ENCODE data around the gene MAP2K3. TPM values are rescaled to one million over a fixed set of nuclear protein-coding genes. Genes with fewer than 3 reads are reported as not detected.
"Not testable (repeated sequence)": the region's sequence is repeated elsewhere in the genome, so short reads cannot be mapped to it uniquely, and the experiment has no call there.

The MAP2K3 gene
- total RNA-seq, 1 donor from 2014 or later: 19.4 TPM

DNA sequence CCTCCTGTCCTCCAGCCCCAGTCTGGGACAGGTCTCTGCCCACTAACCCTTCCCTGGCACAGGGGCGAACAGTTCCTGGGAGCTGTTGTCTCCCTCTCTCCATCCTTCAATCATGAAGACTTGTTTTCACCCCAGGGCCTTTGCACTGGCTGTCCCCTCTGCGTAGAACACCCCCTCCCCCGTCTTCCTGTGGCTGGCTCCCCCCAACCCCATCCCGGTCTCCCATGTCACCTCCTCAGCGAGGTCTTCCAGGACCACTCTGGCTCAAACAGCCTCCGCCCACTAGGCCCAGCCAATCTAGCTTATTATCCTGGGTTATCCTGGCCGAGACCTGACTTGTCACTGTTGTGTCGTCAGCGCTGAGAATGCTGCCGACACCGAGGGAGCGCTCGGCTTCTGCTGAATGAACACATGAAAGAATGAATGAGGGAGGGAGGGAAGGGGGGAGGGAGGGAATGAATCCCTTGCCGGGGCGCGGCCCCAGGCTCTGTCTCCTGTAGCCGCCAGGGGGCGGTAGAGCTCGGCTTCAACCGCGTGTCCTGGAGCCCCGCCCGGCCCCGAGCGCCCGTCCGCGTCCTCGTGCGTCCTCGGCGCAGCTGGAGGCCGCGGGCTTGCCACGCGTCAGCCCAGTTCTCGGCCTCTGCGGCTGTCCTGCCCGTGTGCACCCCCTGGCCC, 31.8 kb downstream of the MAP2K3 start:
- not testable (repeated sequence) for H3K4me3 Mint-ChIP-seq; DNase-seq (ENCODE audit: low read depth, low spot score); H3K27me3 Mint-ChIP-seq (ENCODE audit: low read depth); H3K27ac Mint-ChIP-seq (ENCODE audit: unreplicated experiment); H3K4me1 Mint-ChIP-seq; H3K36me3 Mint-ChIP-seq (ENCODE audit: low read depth); H3K9me3 Mint-ChIP-seq
- TF ChIP-seq, protein P1, sequence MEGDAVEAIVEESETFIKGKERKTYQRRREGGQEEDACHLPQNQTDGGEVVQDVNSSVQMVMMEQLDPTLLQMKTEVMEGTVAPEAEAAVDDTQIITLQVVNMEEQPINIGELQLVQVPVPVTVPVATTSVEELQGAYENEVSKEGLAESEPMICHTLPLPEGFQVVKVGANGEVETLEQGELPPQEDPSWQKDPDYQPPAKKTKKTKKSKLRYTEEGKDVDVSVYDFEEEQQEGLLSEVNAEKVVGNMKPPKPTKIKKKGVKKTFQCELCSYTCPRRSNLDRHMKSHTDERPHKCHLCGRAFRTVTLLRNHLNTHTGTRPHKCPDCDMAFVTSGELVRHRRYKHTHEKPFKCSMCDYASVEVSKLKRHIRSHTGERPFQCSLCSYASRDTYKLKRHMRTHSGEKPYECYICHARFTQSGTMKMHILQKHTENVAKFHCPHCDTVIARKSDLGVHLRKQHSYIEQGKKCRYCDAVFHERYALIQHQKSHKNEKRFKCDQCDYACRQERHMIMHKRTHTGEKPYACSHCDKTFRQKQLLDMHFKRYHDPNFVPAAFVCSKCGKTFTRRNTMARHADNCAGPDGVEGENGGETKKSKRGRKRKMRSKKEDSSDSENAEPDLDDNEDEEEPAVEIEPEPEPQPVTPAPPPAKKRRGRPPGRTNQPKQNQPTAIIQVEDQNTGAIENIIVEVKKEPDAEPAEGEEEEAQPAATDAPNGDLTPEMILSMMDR (conservative IDR thresholded peaks at IDR 0.05): peak; percentile 27

DNA sequence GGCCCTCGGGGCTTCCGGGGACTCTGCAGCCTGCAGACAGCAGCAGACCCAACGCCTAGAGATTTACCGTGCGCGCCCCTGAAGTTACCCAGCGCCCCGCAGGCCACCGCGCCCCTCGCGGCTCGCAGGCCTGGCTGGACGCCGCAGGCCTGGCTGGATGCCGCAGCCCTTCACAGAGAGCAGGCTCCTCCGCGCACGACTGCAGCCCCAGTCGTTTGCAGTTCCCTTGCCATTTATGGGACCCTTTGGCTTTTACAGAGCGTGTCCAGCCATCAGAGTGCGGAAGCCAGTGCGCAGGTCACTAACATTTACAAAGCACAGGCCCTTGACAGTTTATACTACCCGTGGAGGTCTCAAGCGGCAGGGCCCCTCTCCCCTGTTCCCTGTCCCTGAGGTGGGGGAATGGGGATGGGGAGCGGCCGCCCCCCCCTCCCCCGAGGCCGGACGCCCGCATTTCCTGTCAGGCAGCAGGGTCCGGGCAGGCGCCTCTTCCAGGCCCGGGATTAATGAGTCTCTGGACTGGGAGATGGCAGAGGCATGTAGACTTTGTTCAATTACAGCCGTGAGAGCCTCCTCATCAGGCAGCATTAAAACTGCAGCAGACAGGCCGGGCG, 32.5 kb downstream of the MAP2K3 start:
- not testable (repeated sequence) for H3K27me3 Mint-ChIP-seq (ENCODE audit: low read depth); H3K27ac Mint-ChIP-seq (ENCODE audit: unreplicated experiment); H3K4me3 Mint-ChIP-seq; H3K4me1 Mint-ChIP-seq; H3K9me3 Mint-ChIP-seq; H3K36me3 Mint-ChIP-seq (ENCODE audit: low read depth)
- DNase-seq (ENCODE audit: low read depth, low spot score): peak; percentile 37

DNA sequence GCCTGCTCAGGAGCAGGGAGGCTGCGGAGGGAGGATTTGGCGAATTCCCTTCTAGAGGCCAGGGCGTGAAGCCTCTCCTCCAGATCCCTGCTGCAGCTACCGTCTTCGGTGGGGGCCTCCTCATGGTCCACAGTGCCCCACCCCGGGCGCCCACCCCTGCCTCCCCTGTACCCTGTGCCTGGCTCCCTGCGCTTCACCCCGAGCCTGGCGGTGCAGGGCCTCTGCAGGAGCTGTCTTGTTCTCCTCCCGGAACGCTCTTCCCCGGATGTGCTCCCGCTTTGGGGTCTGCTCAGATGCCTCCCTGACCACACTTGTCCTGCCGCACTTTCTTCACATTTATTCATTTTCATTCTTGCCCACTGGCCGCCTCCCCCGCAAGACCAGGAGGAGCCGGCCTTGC, 33.3 kb downstream of the MAP2K3 start:
- H3K27ac Mint-ChIP-seq (ENCODE audit: unreplicated experiment); H3K36me3 Mint-ChIP-seq (ENCODE audit: low read depth); H3K27me3 Mint-ChIP-seq (ENCODE audit: low read depth); H3K4me1 Mint-ChIP-seq; DNase-seq (ENCODE audit: low read depth, low spot score); H3K4me3 Mint-ChIP-seq; H3K9me3 Mint-ChIP-seq: not testable (repeated sequence)

DNA sequence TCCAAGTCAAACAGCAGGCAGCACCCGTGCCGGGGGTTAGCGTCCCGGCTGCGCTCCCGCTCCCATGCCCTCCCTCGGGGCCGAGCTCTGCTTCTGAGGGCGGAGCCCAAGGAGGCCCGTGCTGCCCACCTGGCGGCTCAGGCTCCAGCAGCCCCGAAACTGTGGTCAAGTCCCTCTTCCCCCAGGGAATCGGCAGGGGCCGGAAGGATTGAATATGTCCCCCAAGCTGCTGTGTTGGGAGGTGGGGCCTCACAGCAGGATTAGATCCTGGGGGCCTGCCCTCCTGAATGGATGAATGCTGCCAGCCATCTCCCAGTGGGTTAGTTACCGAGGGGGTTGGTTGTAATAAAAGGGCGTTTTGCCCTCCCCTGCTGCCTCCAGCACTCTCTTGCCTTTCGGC, 33.9 kb downstream of the MAP2K3 start:
- TF ChIP-seq, protein P1 (conservative IDR thresholded peaks at IDR 0.05): no peak
- peaks cover 7% of the 10 kb centered on the region for H3K4me1 Mint-ChIP-seq
- no peaks in the 10 kb centered on the region for H3K9me3 Mint-ChIP-seq
- H3K27ac Mint-ChIP-seq (ENCODE audit: unreplicated experiment): no peak overlapping the region
- no peak for DNase-seq (ENCODE audit: low read depth, low spot score)
- H3K27me3 Mint-ChIP-seq (ENCODE audit: low read depth): peaks cover 14% of the 10 kb centered on the region
- no peak overlapping the region for H3K4me3 Mint-ChIP-seq
- H3K36me3 Mint-ChIP-seq (ENCODE audit: low read depth): no peaks in the 10 kb centered on the region

DNA sequence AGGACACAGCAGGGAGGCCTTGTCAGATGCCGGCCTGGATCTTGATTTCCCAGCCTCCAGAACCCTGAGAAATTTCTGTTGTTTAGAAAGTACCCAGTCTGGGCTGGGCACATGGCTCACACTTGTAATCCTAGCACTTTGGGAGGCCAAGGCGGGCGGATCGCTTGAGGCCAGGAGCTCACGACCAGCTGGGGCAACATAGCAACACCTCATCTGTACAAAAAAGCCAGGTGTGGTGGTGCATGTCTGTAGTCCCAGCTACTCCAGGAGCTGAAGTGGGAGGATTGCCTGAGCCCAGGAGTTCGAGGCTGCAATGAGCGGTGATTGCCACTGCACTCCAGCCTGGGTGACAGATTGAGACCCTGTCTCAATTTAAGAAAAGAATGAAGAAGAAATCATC, 34.3 kb downstream of the MAP2K3 start:
- not testable (repeated sequence) for H3K4me1 Mint-ChIP-seq; H3K36me3 Mint-ChIP-seq (ENCODE audit: low read depth); DNase-seq (ENCODE audit: low read depth, low spot score); H3K27ac Mint-ChIP-seq (ENCODE audit: unreplicated experiment); H3K4me3 Mint-ChIP-seq; H3K9me3 Mint-ChIP-seq
- peaks cover 18% of the 10 kb centered on the region for H3K27me3 Mint-ChIP-seq (ENCODE audit: low read depth)

DNA sequence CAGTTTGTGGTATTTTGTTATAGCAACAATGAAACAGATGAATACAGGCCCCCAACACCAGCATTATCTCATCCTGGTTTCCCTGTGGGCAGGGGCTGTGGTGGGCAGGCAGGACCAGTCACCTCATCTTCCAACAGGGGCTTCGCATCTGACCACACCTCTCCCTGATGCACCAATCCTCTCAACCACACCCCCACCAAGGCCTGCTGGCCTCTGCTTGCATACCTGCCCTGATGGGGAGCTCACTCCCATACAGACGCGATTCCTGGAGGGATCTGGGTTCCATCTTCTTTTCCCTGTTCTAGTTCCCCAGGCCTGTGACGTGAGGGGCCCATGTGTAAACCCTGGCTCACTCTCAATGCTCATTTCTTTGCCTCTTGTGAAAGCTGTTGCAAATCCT, 34.7 kb downstream of the MAP2K3 start:
- H3K4me1 Mint-ChIP-seq; H3K36me3 Mint-ChIP-seq (ENCODE audit: low read depth); DNase-seq (ENCODE audit: low read depth, low spot score); H3K9me3 Mint-ChIP-seq; H3K27ac Mint-ChIP-seq (ENCODE audit: unreplicated experiment): not testable (repeated sequence)
- peak overlapping the region; percentile 38 for H3K4me3 Mint-ChIP-seq
- H3K27me3 Mint-ChIP-seq (ENCODE audit: low read depth): peaks cover 20% of the 10 kb centered on the region

DNA sequence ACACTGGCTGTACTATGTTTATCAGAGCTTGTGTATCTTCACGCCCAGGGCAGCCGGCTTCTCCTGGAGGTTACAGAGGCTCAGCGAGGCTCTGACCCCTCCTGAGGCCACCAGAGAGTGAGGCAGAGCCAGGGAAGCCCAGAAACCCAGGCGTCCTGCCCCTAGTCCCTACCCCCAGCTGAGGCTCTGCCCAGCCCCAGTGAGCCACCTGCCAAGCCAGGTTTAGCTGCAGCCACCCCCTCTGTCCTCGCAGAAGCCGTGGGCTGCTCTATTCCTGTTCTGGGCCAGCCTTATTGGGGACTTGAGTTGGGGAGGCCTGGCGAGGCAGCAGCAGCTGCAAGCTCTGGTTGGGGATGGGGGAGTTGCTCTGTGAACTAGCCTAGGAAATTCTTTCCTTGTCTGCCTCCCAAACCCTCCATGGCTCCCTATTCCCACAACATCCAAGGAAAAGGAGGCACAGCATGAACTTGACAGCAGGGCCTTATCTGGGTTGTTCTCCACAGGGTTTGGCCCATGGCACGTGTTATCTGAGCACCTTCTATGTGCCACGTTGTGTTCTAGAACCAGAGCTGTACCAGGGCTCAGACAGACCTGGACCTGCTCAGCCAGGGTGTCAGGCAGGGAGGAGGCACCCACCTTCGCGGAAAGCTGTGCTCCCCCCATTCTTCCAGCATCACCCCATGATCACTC, 35.3 kb downstream of the MAP2K3 start:
- DNase-seq (ENCODE audit: low read depth, low spot score); H3K36me3 Mint-ChIP-seq (ENCODE audit: low read depth); H3K9me3 Mint-ChIP-seq; H3K27ac Mint-ChIP-seq (ENCODE audit: unreplicated experiment); H3K4me1 Mint-ChIP-seq: not testable (repeated sequence)
- peak overlapping the region; percentile 38 for H3K4me3 Mint-ChIP-seq
- peaks cover 26% of the 10 kb centered on the region for H3K27me3 Mint-ChIP-seq (ENCODE audit: low read depth)

DNA sequence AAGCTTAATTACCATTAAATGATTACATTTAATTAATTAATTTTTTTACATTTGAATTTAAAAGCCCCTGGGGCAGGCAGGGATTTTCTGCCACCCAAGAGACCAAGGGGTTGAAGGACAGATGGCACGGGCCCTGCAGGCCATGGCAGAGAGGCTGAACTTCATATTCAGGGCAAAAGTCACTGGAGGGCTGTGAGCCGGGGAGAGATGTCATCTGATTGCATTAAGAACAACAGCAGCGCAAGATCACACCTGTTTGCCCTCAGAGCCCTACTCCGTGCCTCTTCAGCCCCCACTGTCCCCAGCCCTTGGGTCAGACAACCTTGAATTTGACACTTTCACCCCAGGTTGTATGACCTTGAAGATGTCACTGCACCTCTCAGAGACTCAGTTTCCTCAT, 35.9 kb downstream of the MAP2K3 start:
- H3K4me1 Mint-ChIP-seq; H3K36me3 Mint-ChIP-seq (ENCODE audit: low read depth); H3K4me3 Mint-ChIP-seq; H3K27ac Mint-ChIP-seq (ENCODE audit: unreplicated experiment); DNase-seq (ENCODE audit: low read depth, low spot score); H3K9me3 Mint-ChIP-seq: not testable (repeated sequence)
- H3K27me3 Mint-ChIP-seq (ENCODE audit: low read depth): peaks cover 29% of the 10 kb centered on the region

DNA sequence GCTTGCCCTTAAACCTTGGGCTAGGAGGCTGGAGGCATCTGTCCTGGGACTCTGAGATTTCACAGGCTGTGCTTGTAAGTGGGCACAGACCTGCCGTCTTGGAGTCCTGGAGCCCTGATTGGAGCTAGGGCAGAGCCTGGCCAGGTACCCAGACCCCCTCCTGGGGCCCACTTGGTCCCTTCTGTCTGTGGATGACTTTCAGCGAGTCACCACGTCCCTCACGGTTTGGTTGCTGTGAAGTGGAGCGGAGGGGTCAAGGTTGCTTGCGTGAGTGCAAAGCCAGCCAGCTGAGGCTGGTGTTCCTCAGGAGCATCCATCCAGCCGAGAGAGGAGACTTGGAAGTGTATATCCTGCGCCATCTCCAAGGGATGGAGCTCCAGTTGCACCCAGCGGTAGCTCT, 36.5 kb downstream of the MAP2K3 start:
- DNase-seq (ENCODE audit: low read depth, low spot score); H3K27ac Mint-ChIP-seq (ENCODE audit: unreplicated experiment); H3K4me3 Mint-ChIP-seq; H3K36me3 Mint-ChIP-seq (ENCODE audit: low read depth); H3K4me1 Mint-ChIP-seq; H3K9me3 Mint-ChIP-seq: not testable (repeated sequence)
- H3K27me3 Mint-ChIP-seq (ENCODE audit: low read depth): peaks cover 35% of the 10 kb centered on the region

DNA sequence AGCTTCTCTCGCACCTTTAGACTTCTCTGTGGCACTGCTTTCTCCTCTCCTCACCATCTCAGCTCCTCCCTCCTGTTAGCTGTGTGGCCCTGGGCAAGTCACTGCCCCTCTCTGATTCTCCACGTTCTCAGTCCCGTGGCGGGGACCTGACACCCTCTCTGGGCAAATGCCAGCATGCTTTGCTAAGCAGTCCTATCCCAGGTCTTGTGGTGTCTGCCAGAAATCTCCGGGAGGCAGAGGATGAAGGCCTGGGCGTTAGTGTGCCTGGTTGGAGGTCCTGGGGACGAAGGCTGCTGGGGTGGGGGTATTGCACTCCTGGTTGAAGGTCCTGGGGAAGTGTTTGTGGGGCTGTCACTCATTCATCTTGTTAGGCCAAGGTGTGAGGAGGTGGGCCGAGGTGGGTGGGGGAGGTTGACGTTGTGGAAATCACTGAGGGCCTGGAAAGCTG, 37.3 kb downstream of the MAP2K3 start:
- not testable (repeated sequence) for DNase-seq (ENCODE audit: low read depth, low spot score); H3K27ac Mint-ChIP-seq (ENCODE audit: unreplicated experiment); H3K36me3 Mint-ChIP-seq (ENCODE audit: low read depth); H3K4me1 Mint-ChIP-seq; H3K9me3 Mint-ChIP-seq
- peak overlapping the region; percentile 62 for H3K4me3 Mint-ChIP-seq
- H3K27me3 Mint-ChIP-seq (ENCODE audit: low read depth): peaks cover 39% of the 10 kb centered on the region

DNA sequence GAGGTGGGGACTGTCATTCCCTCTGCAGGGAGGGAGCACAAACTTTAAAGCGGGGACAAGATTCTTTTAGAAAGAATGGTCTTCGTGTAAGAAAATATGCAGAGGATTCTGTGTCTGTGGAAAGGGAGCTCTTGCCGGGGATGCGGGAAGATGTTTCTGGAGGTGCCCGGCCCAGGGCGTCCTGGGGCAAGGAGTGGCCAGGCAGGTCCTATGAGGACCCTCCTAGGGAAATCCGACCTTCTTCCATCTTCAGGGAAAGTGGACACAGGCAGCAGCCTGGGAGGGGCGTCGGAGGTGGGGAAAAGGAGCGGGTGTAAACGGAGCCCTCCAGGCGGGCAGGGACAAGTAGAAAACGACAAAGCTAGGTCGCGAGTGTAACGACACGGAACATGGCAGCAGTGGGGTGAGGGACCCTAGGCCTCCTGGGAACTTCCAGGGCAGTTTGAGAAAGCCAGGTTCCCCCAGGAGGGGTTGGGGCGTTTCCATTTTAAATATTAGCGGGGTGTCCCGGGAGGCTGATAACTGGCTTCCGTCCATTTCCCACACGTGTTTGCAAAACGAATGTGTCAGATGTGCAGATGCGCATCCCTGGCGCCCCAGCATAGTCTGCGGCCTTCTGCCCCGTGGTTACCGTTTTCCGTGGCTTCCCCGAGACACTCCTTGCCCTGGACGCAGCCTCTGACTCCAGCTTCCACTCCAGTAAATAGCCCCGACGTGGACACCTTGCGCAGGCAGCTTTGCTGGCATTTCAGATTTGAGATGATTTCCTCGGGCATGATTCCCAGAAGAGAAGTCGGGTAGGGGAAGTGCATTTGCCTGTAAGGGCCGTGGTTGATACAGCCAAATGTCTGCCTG, 39.0 kb downstream of the MAP2K3 start:
- H3K4me1 Mint-ChIP-seq; H3K9me3 Mint-ChIP-seq; DNase-seq (ENCODE audit: low read depth, low spot score): not testable (repeated sequence)

More for the DNA sequence above, 39.0 kb downstream of the MAP2K3 start:
- Mint-ChIP-seq H3K27me3 (ENCODE audit: low read depth) (peaks cover 40% of the 10 kb centered on the region), H3K4me3 (peak overlapping the region; percentile 88)
- H3K27ac Mint-ChIP-seq (ENCODE audit: unreplicated experiment); H3K36me3 Mint-ChIP-seq (ENCODE audit: low read depth): not testable (repeated sequence)
